ENCODE data around the gene GLB1L2. TPM values are rescaled to one million over a fixed set of nuclear protein-coding genes. Genes with fewer than 3 reads are reported as not detected.
A peak's percentile ranks its signal among the peaks of the same experiment; 100 is the strongest.

The GLB1L2 gene
- total and polyA plus RNA-seq, 7 experiments from 2014 or later, result 0.26 to 2.4 (median 1.4) TPM

DNA sequence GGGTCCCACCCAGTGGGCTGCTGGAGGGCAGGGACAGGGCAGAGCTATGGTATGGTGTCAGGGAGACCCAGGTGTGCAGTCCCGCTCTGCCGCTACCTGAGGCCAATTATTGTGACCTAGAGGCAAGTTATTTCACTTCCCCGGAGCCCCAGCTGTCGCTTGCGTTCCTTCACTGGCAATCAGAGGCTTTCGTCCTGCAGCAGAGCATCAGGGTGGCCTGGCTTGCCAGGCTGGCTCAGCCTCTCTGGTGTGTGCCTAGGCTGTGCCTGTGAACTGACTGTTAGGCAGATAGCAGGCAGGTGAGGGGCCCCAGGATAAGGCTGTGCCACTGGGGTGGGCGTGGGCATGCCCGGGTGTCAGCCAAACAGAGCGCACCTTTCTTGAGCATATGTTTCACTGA lies 31.4 kb downstream of the GLB1L2 start:
- H3K9me3 Mint-ChIP-seq, result no peaks in the 10 kb centered on the region
- DNase-seq (no peak), ATAC-seq (no peak)
- intact Hi-C loops (cut with micrococcal nuclease), result no loop called here
- Histone ChIP-seq H3K4me1 (ENCODE audit: control insufficient read depth in 2 of 2, insufficient read depth in 2 of 2, low read length in 2 of 2) (peaks cover 0 to 6% of the 10 kb centered on the region in 2 donors), H3K27ac (ENCODE audit: low read depth, low read length) (no peak overlapping the region), H3K36me3 (ENCODE audit: control insufficient read depth in 2 of 3, insufficient read depth in 3 of 3, low read length in 3 of 3) (no peaks in the 10 kb centered on the region), H3K27me3 (ENCODE audit: control insufficient read depth in 2 of 2, insufficient read depth in 2 of 2, low read length in 2 of 2) (no peaks in the 10 kb centered on the region), H3K9me3 (ENCODE audit: control insufficient read depth in 2 of 3, low read length in 3 of 3) (no peaks in the 10 kb centered on the region), H3K4me3 (ENCODE audit: low read length) (no peak overlapping the region)
- H3K4me1 Mint-ChIP-seq, result peaks cover 6 to 22% (median 16%) of the 10 kb centered on the region in 7 donors
- peaks cover 0 to 13% (median 6%) of the 10 kb centered on the region in 5 donors for H3K27me3 Mint-ChIP-seq
- H3K36me3 Mint-ChIP-seq, result peaks cover 0 to 4% (median 0%) of the 10 kb centered on the region in 5 donors
- POLR2A ChIA-PET, result no interaction called here
- CTCF ChIA-PET, result no interaction called here
- no peak overlapping the region for H3K27ac Mint-ChIP-seq
- no peak overlapping the region for H3K4me3 Mint-ChIP-seq

DNA sequence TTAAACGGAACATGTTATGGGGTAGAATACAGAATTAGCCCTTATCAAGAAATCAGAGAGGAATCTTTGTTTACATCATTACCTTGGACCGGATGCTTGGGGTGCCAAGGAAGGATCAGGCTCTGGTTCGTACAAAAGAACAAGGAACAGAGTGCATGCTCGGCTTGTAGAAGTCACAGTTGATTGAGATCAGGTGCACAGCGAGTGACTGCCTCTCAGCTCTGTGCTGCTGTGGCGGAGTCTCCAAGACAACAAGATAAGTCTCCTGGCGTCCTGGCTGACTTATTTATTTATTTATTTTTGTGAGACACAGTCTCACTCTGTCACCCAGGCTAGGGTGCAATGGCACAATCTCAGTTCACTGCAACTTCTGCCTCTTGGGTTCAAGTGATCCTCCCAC lies 31.8 kb downstream of the GLB1L2 start:
- Histone ChIP-seq H3K4me1 (ENCODE audit: control insufficient read depth in 2 of 2, insufficient read depth in 2 of 2, low read length in 2 of 2) (peaks cover 0 to 6% of the 10 kb centered on the region in 2 donors), H3K27me3 (ENCODE audit: control insufficient read depth in 2 of 2, insufficient read depth in 2 of 2, low read length in 2 of 2) (no peaks in the 10 kb centered on the region), H3K9me3 (ENCODE audit: control insufficient read depth in 2 of 3, low read length in 3 of 3) (no peaks in the 10 kb centered on the region), H3K36me3 (ENCODE audit: control insufficient read depth in 2 of 3, insufficient read depth in 3 of 3, low read length in 3 of 3) (no peaks in the 10 kb centered on the region), H3K27ac (ENCODE audit: low read depth, low read length) (no peak overlapping the region), H3K4me3 (ENCODE audit: low read length) (no peak overlapping the region)
- H3K9me3 Mint-ChIP-seq, result no peaks in the 10 kb centered on the region
- H3K4me3 Mint-ChIP-seq, result no peak overlapping the region
- ATAC-seq (no peak), DNase-seq (no peak)
- ChIA-PET POLR2A (no interaction called here), CTCF (no interaction called here)
- peaks cover 6 to 22% (median 16%) of the 10 kb centered on the region in 7 donors for H3K4me1 Mint-ChIP-seq
- intact Hi-C loops (cut with micrococcal nuclease), result no loop called here
- H3K36me3 Mint-ChIP-seq, result peaks cover 0 to 4% (median 0%) of the 10 kb centered on the region in 5 donors
- H3K27ac Mint-ChIP-seq, result no peak overlapping the region
- H3K27me3 Mint-ChIP-seq, result peaks cover 0 to 13% (median 6%) of the 10 kb centered on the region in 5 donors

DNA sequence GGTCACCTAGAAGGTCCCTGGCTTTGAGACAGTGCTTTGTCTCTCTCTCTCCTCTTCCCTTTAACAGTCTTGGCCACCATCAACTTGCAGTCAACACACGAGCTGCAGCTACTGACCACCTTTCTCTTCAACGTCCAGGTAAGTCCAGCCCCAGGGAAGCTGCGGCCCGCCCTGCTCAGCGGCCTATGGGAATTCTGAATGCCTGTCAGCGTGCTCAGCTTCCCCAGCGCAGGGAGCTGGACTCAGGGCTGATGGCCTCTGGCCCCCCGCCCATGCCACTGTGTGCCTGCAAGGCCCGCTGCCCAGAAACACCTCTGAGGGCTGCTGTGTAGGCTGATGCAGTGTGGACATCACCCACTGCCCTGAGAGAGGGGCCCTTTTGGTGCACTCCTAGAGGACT lies 32.5 kb downstream of the GLB1L2 start:
- H3K36me3 ChIP-seq (ENCODE audit: control insufficient read depth in 2 of 3, insufficient read depth in 3 of 3, low read length in 3 of 3), result no peaks in the 10 kb centered on the region
- CTCF ChIA-PET, result no interaction called here
- POLR2A ChIA-PET, result no interaction called here
- no peak overlapping the region for H3K4me3 Mint-ChIP-seq
- H3K27me3 ChIP-seq (ENCODE audit: control insufficient read depth in 2 of 2, insufficient read depth in 2 of 2, low read length in 2 of 2), result no peaks in the 10 kb centered on the region
- H3K9me3 ChIP-seq (ENCODE audit: control insufficient read depth in 2 of 3, low read length in 3 of 3), result no peaks in the 10 kb centered on the region
- DNase-seq, result no peak
- H3K27ac Mint-ChIP-seq, result no peak overlapping the region
- peaks cover 6 to 22% (median 16%) of the 10 kb centered on the region in 7 donors for H3K4me1 Mint-ChIP-seq
- no peak for ATAC-seq
- H3K9me3 Mint-ChIP-seq, result no peaks in the 10 kb centered on the region
- no peak overlapping the region for H3K27ac ChIP-seq (ENCODE audit: low read depth, low read length)
- H3K36me3 Mint-ChIP-seq, result peaks cover 0 to 4% (median 0%) of the 10 kb centered on the region in 5 donors
- H3K27me3 Mint-ChIP-seq, result peaks cover 0 to 13% (median 6%) of the 10 kb centered on the region in 5 donors
- intact Hi-C loops (cut with micrococcal nuclease), result no loop called here
- peaks cover 0 to 6% of the 10 kb centered on the region in 2 donors for H3K4me1 ChIP-seq (ENCODE audit: control insufficient read depth in 2 of 2, insufficient read depth in 2 of 2, low read length in 2 of 2)
- no peak overlapping the region for H3K4me3 ChIP-seq (ENCODE audit: low read length)

DNA sequence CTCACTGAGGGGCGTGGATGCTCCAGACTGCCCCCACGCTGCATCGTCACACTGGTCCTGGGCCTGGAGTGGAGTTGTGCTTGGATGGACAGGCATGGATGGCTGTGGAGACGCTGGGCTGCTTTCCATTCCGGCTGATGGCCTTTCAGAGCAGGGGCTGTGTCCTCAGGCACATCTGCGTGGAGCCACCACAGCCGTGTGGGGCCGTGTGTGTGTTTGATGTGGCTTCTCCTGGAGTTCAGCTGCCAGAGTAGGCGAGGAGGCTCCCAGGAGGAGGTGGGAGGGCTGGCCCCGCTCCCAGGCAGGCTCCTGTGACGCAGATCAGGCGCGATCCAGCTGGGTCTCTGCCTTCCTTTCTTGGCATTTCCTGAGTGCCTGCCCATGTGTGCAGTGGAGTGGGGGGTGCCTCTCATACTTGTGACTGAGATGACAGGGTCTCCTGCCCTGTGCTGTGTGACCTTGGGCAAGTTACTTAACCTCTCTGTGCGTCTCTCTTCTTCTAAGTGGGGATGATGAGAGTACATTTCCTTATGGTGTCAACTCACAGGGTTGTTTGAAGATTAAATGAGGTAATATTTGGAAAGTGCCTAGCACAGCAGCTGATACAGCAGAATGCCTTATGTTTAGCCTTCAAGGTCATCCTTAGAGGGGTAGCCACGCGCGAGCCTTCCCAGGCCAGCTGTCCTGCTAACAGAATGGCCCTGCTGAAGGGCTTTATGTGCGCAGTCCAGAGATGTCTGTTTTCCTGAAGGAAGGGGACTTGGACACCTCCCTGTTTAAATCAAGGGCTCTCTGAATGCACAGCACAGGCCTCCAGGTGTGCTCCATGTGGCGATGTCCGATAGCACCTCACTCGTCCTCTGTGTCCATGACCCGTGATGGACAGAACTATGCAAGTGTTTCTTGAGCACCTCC lies 33.5 kb downstream of the GLB1L2 start:
- H3K36me3 ChIP-seq (ENCODE audit: control insufficient read depth in 2 of 3, insufficient read depth in 3 of 3, low read length in 3 of 3), result no peaks in the 10 kb centered on the region
- H3K27ac ChIP-seq (ENCODE audit: low read depth, low read length), result no peak overlapping the region
- Mint-ChIP-seq H3K27me3 (peaks cover 0 to 6% (median 3%) of the 10 kb centered on the region in 5 donors), H3K27ac (no peak overlapping the region), H3K4me1 (peaks cover 6 to 14% (median 10%) of the 10 kb centered on the region in 7 donors), H3K9me3 (no peaks in the 10 kb centered on the region), H3K36me3 (no peaks in the 10 kb centered on the region), H3K4me3 (no peak overlapping the region)
- no peaks in the 10 kb centered on the region for H3K27me3 ChIP-seq (ENCODE audit: control insufficient read depth in 2 of 2, insufficient read depth in 2 of 2, low read length in 2 of 2)
- no peak overlapping the region for H3K4me3 ChIP-seq (ENCODE audit: low read length)
- H3K9me3 ChIP-seq (ENCODE audit: control insufficient read depth in 2 of 3, low read length in 3 of 3), result no peaks in the 10 kb centered on the region
- H3K4me1 ChIP-seq (ENCODE audit: control insufficient read depth in 2 of 2, insufficient read depth in 2 of 2, low read length in 2 of 2), result peaks cover 0 to under 1% of the 10 kb centered on the region in 2 donors
- POLR2A ChIA-PET, result no interaction called here
- intact Hi-C loops (cut with micrococcal nuclease), result no loop called here
- no peak for DNase-seq
- peak; percentile 19 for ATAC-seq
- CTCF ChIA-PET, result no interaction called here

DNA sequence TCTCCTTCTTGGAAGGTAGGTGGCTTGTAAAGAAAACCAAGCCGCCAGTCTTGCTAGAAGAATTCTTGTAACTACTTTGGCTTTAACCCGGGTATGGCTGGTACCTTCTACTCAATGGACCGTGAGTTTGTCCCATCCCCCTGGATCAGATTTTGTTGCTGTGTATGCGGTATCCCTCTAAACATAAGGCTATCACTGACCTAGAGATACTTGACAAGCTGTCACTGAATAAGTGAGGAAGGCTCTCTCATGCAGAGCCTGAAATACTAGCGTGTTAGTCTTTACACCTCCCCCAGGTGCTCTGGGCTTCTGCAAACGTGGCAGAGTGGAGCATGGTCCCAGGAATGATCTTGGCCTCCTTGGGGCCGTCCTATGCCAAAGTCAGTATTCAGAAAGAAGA lies 34.5 kb downstream of the GLB1L2 start:
- no peaks in the 10 kb centered on the region for H3K9me3 ChIP-seq (ENCODE audit: control insufficient read depth in 2 of 3, low read length in 3 of 3)
- Mint-ChIP-seq H3K36me3 (no peaks in the 10 kb centered on the region), H3K27ac (no peak overlapping the region), H3K4me3 (no peak overlapping the region), H3K9me3 (no peaks in the 10 kb centered on the region), H3K4me1 (peaks cover 6 to 12% (median 9%) of the 10 kb centered on the region in 7 donors), H3K27me3 (peaks cover 0 to 6% (median 3%) of the 10 kb centered on the region in 5 donors)
- no peak overlapping the region for H3K27ac ChIP-seq (ENCODE audit: low read depth, low read length)
- DNase-seq (no peak), ATAC-seq (no peak)
- no peaks in the 10 kb centered on the region for H3K4me1 ChIP-seq (ENCODE audit: control insufficient read depth in 2 of 2, insufficient read depth in 2 of 2, low read length in 2 of 2)
- ChIA-PET POLR2A (no interaction called here), CTCF (no interaction called here)
- H3K36me3 ChIP-seq (ENCODE audit: control insufficient read depth in 2 of 3, insufficient read depth in 3 of 3, low read length in 3 of 3), result no peaks in the 10 kb centered on the region
- no peak overlapping the region for H3K4me3 ChIP-seq (ENCODE audit: low read length)
- H3K27me3 ChIP-seq (ENCODE audit: control insufficient read depth in 2 of 2, insufficient read depth in 2 of 2, low read length in 2 of 2), result no peaks in the 10 kb centered on the region
- intact Hi-C loops (cut with micrococcal nuclease), result no loop called here

DNA sequence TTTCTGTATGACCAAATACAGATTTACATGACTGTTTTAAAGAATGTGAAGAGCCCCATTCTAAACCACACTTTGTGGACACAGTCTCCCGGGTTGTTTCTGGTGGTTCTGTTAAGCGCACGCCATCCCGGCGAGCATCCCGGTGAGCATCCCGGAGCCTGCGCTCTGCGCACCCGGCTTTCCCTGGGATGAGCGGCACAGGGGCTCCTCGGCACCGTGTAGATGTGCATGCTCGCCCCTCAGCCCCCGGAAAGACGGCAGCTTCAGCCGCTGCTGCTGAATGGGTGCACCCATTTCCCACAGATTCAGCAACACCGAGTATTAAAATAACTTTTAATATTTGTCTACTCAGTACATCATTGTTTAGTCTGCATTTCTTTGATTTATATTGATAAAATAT lies 36.0 kb downstream of the GLB1L2 start:
- Mint-ChIP-seq H3K9me3 (no peaks in the 10 kb centered on the region), H3K4me3 (no peak overlapping the region), H3K27ac (no peak overlapping the region), H3K27me3 (no peaks in the 10 kb centered on the region), H3K4me1 (no peaks in the 10 kb centered on the region), H3K36me3 (no peaks in the 10 kb centered on the region)
- no peak overlapping the region for H3K27ac ChIP-seq (ENCODE audit: low read depth, low read length)
- H3K9me3 ChIP-seq (ENCODE audit: control insufficient read depth in 2 of 3, low read length in 3 of 3), result no peaks in the 10 kb centered on the region
- intact Hi-C loops (cut with micrococcal nuclease), result no loop called here
- H3K27me3 ChIP-seq (ENCODE audit: control insufficient read depth in 2 of 2, insufficient read depth in 2 of 2, low read length in 2 of 2), result no peaks in the 10 kb centered on the region
- no peak for DNase-seq
- no peak for ATAC-seq
- CTCF ChIA-PET, result no interaction called here
- no peak overlapping the region for H3K4me3 ChIP-seq (ENCODE audit: low read length)
- POLR2A ChIA-PET, result no interaction called here
- no peaks in the 10 kb centered on the region for H3K36me3 ChIP-seq (ENCODE audit: control insufficient read depth in 2 of 3, insufficient read depth in 3 of 3, low read length in 3 of 3)
- no peaks in the 10 kb centered on the region for H3K4me1 ChIP-seq (ENCODE audit: control insufficient read depth in 2 of 2, insufficient read depth in 2 of 2, low read length in 2 of 2)

Measured in naive thymus-derived CD4-positive, alpha-beta T cell (primary cell).